Endodermal cell (in vitro differentiated cells): ENCODE results near the gene EGFLAM. TPM values are rescaled to one million over a fixed set of nuclear protein-coding genes. Genes with fewer than 3 reads are reported as not detected.

Experiments used
- DNase-seq: peaks from one replicate; pipeline ENCODE4 v3.0.0-alpha.2; 2017
- H3K27ac ChIP-seq: 2 replicates; pipeline ENCODE4 v1.5.1; 2013; ENCODE audit warnings: mild to moderate bottlenecking, low read depth, low read length, moderate library complexity
- H3K27me3 ChIP-seq: 2 replicates; pipeline ENCODE4 v1.6.1; 2013; ENCODE audit warnings: mild to moderate bottlenecking, low read length, moderate library complexity; ENCODE audit not compliant: insufficient read depth, control insufficient read depth, poor library complexity, severe bottlenecking
- H3K36me3 ChIP-seq: 2 replicates; pipeline ENCODE4 v1.7.0; 2013; ENCODE audit warnings: mild to moderate bottlenecking, low read length, moderate library complexity; ENCODE audit not compliant: control insufficient read depth, insufficient read depth
- H3K4me1 ChIP-seq: one replicate; pipeline ENCODE4 v1.7.0; 2013; ENCODE audit warnings: low read length; ENCODE audit not compliant: control insufficient read depth, insufficient read depth
- H3K4me3 ChIP-seq: 2 replicates; pipeline ENCODE4 v1.5.1; 2013; ENCODE audit warnings: mild to moderate bottlenecking, low read length, moderate library complexity
- H3K9ac ChIP-seq: 2 replicates; pipeline ENCODE4 v1.6.1; 2013; ENCODE audit warnings: mild to moderate bottlenecking, low read length, moderate library complexity; ENCODE audit not compliant: poor library complexity, severe bottlenecking; ENCODE audit errors: extremely low read depth
- H3K9me3 ChIP-seq: 2 replicates; pipeline ENCODE4 v1.6.1; 2013; ENCODE audit warnings: mild to moderate bottlenecking, low read length, moderate library complexity; ENCODE audit not compliant: control insufficient read depth
- H3K27ac Mint-ChIP-seq: 2 replicates; pipeline ENCODE4 v1.8.0; 2020; ENCODE audit warnings: mixed read lengths
- H3K27me3 Mint-ChIP-seq: 2 replicates; pipeline ENCODE4 v1.8.0; 2021; ENCODE audit warnings: mild to moderate bottlenecking, mixed read lengths; ENCODE audit not compliant: insufficient read depth
- H3K36me3 Mint-ChIP-seq: 2 replicates; pipeline ENCODE4 v1.8.0; 2020; ENCODE audit warnings: low read depth, mixed read lengths
- H3K4me1 Mint-ChIP-seq: 2 replicates; pipeline ENCODE4 v1.8.0; 2020; ENCODE audit warnings: mixed read lengths
- H3K4me3 Mint-ChIP-seq: 2 replicates; pipeline ENCODE4 v1.8.0; 2020; ENCODE audit warnings: mild to moderate bottlenecking, moderate library complexity, mixed read lengths
- H3K9me3 Mint-ChIP-seq: 2 replicates; pipeline ENCODE4 v1.8.0; 2020; ENCODE audit warnings: mild to moderate bottlenecking, mixed read lengths
- CTCF ChIP-seq: fragments of 200-600 bp; sonication (generic); conservative IDR thresholded peaks from 2 replicates; pipeline ENCODE4 v1.5.0; 2021; ENCODE audit warnings: antibody characterized with exemption, mild to moderate bottlenecking
- WGBS, 2 experiments: methylation state at CpG; one replicate each; pipeline versions ENCODE4 v1.1.5 to v1.1.7; 2013; ENCODE audit warnings: missing lambda C conversion rate in 2 of 2, mixed read lengths in 1 of 2; ENCODE audit not compliant: insufficient coverage in 1 of 2, insufficient read length in 1 of 2; 5-methylcytosine and 5-hydroxymethylcytosine counted together
- total RNA-seq, 2 donors: library from RNA; stranded (reverse); fragmentation: NEBNext Ultra II Directional in 1 of 2; extraction: Animal tissue kit (Norgen Biotek cat#: 25700) in 1 of 2; gene quantifications; 2 replicates in 1 of 2; 3 replicates in 1 of 2; pipeline ENCODE4 v1.2.1, GENCODE V29; 2021

The EGFLAM gene
- total RNA-seq, 2 donors from 2014 or later = 4.4 to 8.8 TPM

DNA sequence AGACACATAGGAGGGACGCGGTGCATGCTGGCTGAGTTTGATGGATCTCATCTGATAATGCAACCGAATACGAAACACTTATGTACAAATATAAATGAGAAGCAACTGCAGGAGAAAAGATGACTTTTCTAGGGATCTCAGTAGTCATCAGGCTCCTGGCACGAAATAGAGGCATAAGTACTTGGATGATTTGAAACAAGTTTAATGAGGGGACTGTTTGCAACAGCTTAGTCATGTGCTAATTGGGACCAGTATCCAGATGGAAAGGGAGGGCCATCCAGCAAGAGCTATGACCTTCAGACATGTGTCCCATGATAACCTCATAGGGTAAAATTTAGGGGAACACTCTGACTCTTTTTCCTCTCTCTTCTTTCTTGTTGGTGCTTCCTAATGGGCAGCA is 123.0 kb downstream of the EGFLAM start:
- no peak for TF ChIP-seq CTCF
- peak overlapping the region; percentile 46 for H3K27ac Mint-ChIP-seq
- Histone ChIP-seq H3K4me3 (no peak overlapping the region), H3K9ac (no peak overlapping the region), H3K9me3 (no peaks in the 10 kb centered on the region), H3K36me3 (no peaks in the 10 kb centered on the region), H3K4me1 (peaks cover 36% of the 10 kb centered on the region), H3K27ac (no peak overlapping the region), H3K27me3 (no peaks in the 10 kb centered on the region)
- DNase-seq = no peak
- H3K4me3 Mint-ChIP-seq = no peak overlapping the region
- WGBS, 2 experiments = 89 to 98% methylated on average over 5 of the region's 5 CpGs
- H3K27me3 Mint-ChIP-seq = no peaks in the 10 kb centered on the region
- H3K36me3 Mint-ChIP-seq = no peaks in the 10 kb centered on the region
- H3K4me1 Mint-ChIP-seq = peaks cover 60% of the 10 kb centered on the region
- H3K9me3 Mint-ChIP-seq = no peaks in the 10 kb centered on the region

DNA sequence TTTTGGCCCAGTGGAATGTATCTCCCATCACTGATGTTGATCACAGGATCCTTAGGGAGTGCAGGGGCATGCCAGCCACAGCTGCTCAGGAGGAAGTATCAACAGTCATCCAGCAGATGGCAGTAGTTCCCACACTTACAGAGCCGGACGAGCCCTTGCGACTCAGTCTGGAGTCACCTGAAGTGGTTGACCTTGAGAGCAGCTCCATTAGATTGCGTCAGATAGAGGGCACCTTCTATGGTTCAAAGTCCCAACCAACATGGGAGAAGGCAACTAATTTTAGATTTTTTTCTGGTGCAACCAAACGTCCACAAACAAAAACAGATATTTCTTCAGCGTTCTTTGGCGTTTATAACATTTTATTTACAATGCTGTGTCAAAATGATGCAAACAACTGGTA is 124.5 kb downstream of the EGFLAM start:
- H3K4me1 Mint-ChIP-seq = peaks cover 48% of the 10 kb centered on the region
- Histone ChIP-seq H3K36me3 (no peaks in the 10 kb centered on the region), H3K9ac (no peak overlapping the region), H3K4me1 (peaks cover 30% of the 10 kb centered on the region), H3K27me3 (no peaks in the 10 kb centered on the region), H3K27ac (no peak overlapping the region), H3K9me3 (no peaks in the 10 kb centered on the region), H3K4me3 (no peak overlapping the region)
- peak; percentile 93 for TF ChIP-seq CTCF
- 39 to 57% methylated on average over 5 to 7 of the region's 7 CpGs for WGBS, 2 experiments
- no peaks in the 10 kb centered on the region for H3K27me3 Mint-ChIP-seq
- H3K9me3 Mint-ChIP-seq = no peaks in the 10 kb centered on the region
- no peak overlapping the region for H3K4me3 Mint-ChIP-seq
- H3K27ac Mint-ChIP-seq = no peak overlapping the region
- peak; percentile 93 for DNase-seq
- no peaks in the 10 kb centered on the region for H3K36me3 Mint-ChIP-seq

DNA sequence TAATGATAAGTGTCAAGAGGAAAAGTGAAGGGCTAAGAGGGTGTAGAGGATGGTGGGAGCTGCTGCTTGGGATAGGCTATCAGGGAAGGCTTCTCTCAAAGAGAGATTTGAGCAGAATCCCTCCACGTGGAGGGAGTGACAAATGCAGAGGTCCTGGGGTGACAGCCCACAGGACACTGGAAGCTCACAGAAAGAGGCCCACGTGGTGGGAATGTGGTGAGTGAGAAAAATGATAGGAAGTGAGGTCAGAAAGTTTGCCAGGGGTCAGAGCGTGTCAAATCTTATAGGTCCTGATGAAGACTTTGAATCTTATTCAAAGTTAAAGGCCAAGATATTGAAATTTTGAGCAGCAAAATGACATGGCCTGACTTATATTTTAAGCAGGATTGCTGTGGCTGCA is 125.3 kb downstream of the EGFLAM start:
- H3K4me3 Mint-ChIP-seq = no peak overlapping the region
- no peak for DNase-seq

More for the DNA sequence above, 125.3 kb downstream of the EGFLAM start:
- H3K4me3 ChIP-seq = no peak overlapping the region
- H3K9me3 ChIP-seq = no peaks in the 10 kb centered on the region
- Mint-ChIP-seq H3K36me3 (no peaks in the 10 kb centered on the region), H3K27me3 (no peaks in the 10 kb centered on the region), H3K27ac (no peak overlapping the region), H3K9me3 (no peaks in the 10 kb centered on the region), H3K4me1 (peaks cover 41% of the 10 kb centered on the region)
- TF ChIP-seq CTCF = no peak
- H3K27ac ChIP-seq = no peak overlapping the region
- 68 to 83% methylated on average over 3 of the region's 3 CpGs for WGBS, 2 experiments
- H3K27me3 ChIP-seq = no peaks in the 10 kb centered on the region
- no peak overlapping the region for H3K9ac ChIP-seq
- H3K4me1 ChIP-seq = peaks cover 22% of the 10 kb centered on the region
- no peaks in the 10 kb centered on the region for H3K36me3 ChIP-seq
